Activated CD8-positive, alpha-beta T cell treated with anti-CD3 and anti-CD28 coated beads, Interleukin-2, amount 10 ng/mL, durations not matched to agents 7 days and 5 days (primary cell): ENCODE results near the gene BAZ1A. TPM values are rescaled to one million over a fixed set of nuclear protein-coding genes. Genes with fewer than 3 reads are reported as not detected.
A peak's percentile ranks its signal among the peaks of the same experiment; 100 is the strongest.
"Not testable (repeated sequence)": the region's sequence is repeated elsewhere in the genome, so short reads cannot be mapped to it uniquely, and the experiment has no call there.

ENCODE experiments used
- ATAC-seq: fragments of 150-1000 bp; cut with Tn5 transposase; one replicate; pipeline ENCODE4 v1.10.0; 2021; ENCODE audit warnings: moderate library complexity
- CTCF ChIA-PET: fragments of 350-600 bp; sonication (Branson Sonifier 250); formaldehyde crosslinking; loops from one replicate; lab custom pipeline; 2021; ENCODE audit warnings: antibody characterized with exemption; lab: Charles Lee
- POLR2A ChIA-PET: fragments of 350-600 bp; sonication (Branson Sonifier 250); formaldehyde crosslinking; loops from one replicate; lab custom pipeline; 2021; ENCODE audit warnings: antibody characterized with exemption; lab: Charles Lee
- DNase-seq: peaks from one replicate; pipeline ENCODE4 v3.0.0-alpha.2; 2020
- H3K27ac Mint-ChIP-seq: one replicate; pipeline ENCODE4 v1.8.0; 2021; ENCODE audit warnings: mild to moderate bottlenecking, mixed read lengths
- H3K27me3 Mint-ChIP-seq: one replicate; pipeline ENCODE4 v1.8.0; 2021; ENCODE audit warnings: low read depth, mixed read lengths
- H3K36me3 Mint-ChIP-seq: one replicate; pipeline ENCODE4 v1.8.0; 2021; ENCODE audit warnings: low read depth, mixed read lengths
- H3K4me1 Mint-ChIP-seq: one replicate; pipeline ENCODE4 v1.8.0; 2021; ENCODE audit warnings: low read depth, mixed read lengths
- H3K4me3 Mint-ChIP-seq: one replicate; pipeline ENCODE4 v1.8.0; 2021; ENCODE audit warnings: mild to moderate bottlenecking, mixed read lengths
- H3K9me3 Mint-ChIP-seq: one replicate; pipeline ENCODE4 v1.8.0; 2022; ENCODE audit warnings: mixed read lengths; ENCODE audit not compliant: insufficient read depth
- total RNA-seq, 2 experiments: library from RNA; stranded (reverse); gene quantifications; one replicate each; pipeline ENCODE4 v1.2.3, GENCODE V29; 2021

The BAZ1A gene
- total RNA-seq, 2 experiments from 2014 or later = 52.7 to 54.2 TPM

GRCh38 chr14:34806257-34806656, 68.9 kb downstream of the BAZ1A start:
- Mint-ChIP-seq H3K4me3 (no peak overlapping the region), H3K27me3 (no peaks in the 10 kb centered on the region), H3K27ac (no peak overlapping the region), H3K4me1 (peaks cover 3% of the 10 kb centered on the region), H3K36me3 (peaks cover 62% of the 10 kb centered on the region), H3K9me3 (peaks cover 11% of the 10 kb centered on the region)
- POLR2A ChIA-PET = no interaction called here
- no peak for DNase-seq
- CTCF ChIA-PET = no interaction called here
- ATAC-seq = no peak

GRCh38 chr14:34804933-34805332, 70.2 kb downstream of the BAZ1A start:
- H3K4me3 Mint-ChIP-seq = no peak overlapping the region
- peaks cover 71% of the 10 kb centered on the region for H3K36me3 Mint-ChIP-seq
- CTCF ChIA-PET = no interaction called here
- ATAC-seq = no peak
- H3K4me1 Mint-ChIP-seq = peaks cover 1% of the 10 kb centered on the region
- no peak overlapping the region for H3K27ac Mint-ChIP-seq
- POLR2A ChIA-PET = no interaction called here
- peaks cover 11% of the 10 kb centered on the region for H3K9me3 Mint-ChIP-seq
- no peaks in the 10 kb centered on the region for H3K27me3 Mint-ChIP-seq
- no peak for DNase-seq

- ATAC-seq, DNase-seq, POLR2A ChIA-PET, H3K9me3 Mint-ChIP-seq, H3K27ac Mint-ChIP-seq, H3K4me3 Mint-ChIP-seq, H3K27me3 Mint-ChIP-seq, H3K4me1 Mint-ChIP-seq: not testable (repeated sequence)
- peaks cover 62% of the 10 kb centered on the region for H3K36me3 Mint-ChIP-seq
- CTCF ChIA-PET = interaction anchor here (1.4 kb wide), 1 partner anchor 13 kb away, joined by 4 read pairs; no protein-coding TSS in a partner anchor
These were observed 76.3 kb downstream of the BAZ1A start for GRCh38 chr14:34798861-34799260.

GRCh38 chr14:34797747-34798583, 77.2 kb downstream of the BAZ1A start:
- Mint-ChIP-seq H3K27ac (no peak overlapping the region), H3K36me3 (peaks cover 59% of the 10 kb centered on the region), H3K9me3 (no peaks in the 10 kb centered on the region), H3K4me1 (no peaks in the 10 kb centered on the region), H3K4me3 (no peak overlapping the region), H3K27me3 (no peaks in the 10 kb centered on the region)
- ATAC-seq = no peak
- ChIA-PET POLR2A (no interaction called here), CTCF (no interaction called here)
- no peak for DNase-seq

DNA sequence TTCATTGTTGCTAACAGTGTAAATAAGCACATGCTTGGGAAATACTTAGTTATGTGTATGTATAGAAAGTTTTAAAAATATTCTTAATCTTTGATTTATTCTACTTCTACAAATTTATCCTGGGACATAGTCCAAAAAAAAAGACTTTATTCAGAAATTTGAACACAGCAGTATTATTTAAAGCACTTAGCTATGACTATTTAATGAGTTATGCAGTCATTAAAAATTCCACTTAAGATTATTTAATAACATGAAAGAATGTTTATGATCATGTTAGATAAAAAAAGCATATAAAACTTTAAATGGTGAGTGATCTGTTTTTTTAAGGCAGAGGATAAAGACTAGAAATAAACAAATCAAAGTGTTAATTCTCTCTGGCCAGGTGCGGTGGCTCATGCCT, 78.3 kb downstream of the BAZ1A start:
- H3K27me3 Mint-ChIP-seq = no peaks in the 10 kb centered on the region
- CTCF ChIA-PET = no interaction called here
- peaks cover 56% of the 10 kb centered on the region for H3K36me3 Mint-ChIP-seq
- H3K4me1 Mint-ChIP-seq = no peaks in the 10 kb centered on the region
- H3K4me3 Mint-ChIP-seq = no peak overlapping the region
- POLR2A ChIA-PET = no interaction called here
- H3K9me3 Mint-ChIP-seq = no peaks in the 10 kb centered on the region
- ATAC-seq (no peak), DNase-seq (no peak)
- no peak overlapping the region for H3K27ac Mint-ChIP-seq

DNA sequence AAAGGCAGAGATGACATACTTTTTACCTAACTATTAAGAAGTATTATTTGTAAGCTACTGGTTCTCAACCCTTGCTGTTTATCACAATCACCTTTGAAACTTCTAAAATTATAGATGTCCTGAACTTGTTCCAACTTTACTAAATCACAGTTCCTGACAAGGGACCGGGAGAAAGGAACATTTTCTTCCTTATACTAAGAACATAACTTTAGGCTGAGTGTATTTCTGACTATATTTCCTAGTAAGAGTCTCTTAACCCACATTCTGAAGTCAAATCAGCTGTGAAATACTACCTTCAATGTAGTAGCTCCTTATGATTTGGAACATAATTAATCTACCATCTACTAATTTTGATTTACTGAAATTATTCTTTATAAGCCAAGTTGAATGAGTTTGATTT, 80.2 kb downstream of the BAZ1A start:
- DNase-seq (no peak), ATAC-seq (no peak)
- no peaks in the 10 kb centered on the region for H3K9me3 Mint-ChIP-seq
- H3K4me1 Mint-ChIP-seq = no peaks in the 10 kb centered on the region
- ChIA-PET CTCF (no interaction called here), POLR2A (no interaction called here)
- H3K27ac Mint-ChIP-seq = no peak overlapping the region
- H3K36me3 Mint-ChIP-seq = peaks cover 54% of the 10 kb centered on the region
- no peaks in the 10 kb centered on the region for H3K27me3 Mint-ChIP-seq
- no peak overlapping the region for H3K4me3 Mint-ChIP-seq

DNA sequence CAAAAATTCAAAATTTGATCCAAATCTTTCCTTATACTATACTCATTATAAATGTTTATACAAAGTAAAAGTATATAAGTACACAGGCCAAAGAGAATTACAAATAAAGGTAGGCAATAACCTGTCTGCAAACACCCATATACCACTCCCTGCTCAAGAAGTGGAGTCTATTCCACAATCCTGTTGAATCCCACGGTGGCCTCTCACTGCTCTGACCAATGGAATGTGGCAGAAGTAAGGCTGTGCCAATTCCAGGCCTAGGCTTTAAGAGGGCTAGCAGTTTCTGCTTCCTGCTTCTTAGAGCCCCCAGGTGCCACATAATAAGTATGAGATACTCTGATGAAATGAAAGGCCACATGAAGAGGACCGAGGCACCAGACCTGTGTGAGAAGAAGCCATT, 80.9 kb downstream of the BAZ1A start:
- Mint-ChIP-seq H3K27me3 (no peaks in the 10 kb centered on the region), H3K36me3 (peaks cover 53% of the 10 kb centered on the region), H3K9me3 (no peaks in the 10 kb centered on the region), H3K4me1 (no peaks in the 10 kb centered on the region), H3K27ac (no peak overlapping the region), H3K4me3 (no peak overlapping the region)
- ATAC-seq = no peak
- DNase-seq = no peak
- ChIA-PET CTCF (no interaction called here), POLR2A (no interaction called here)

GRCh38 chr14:34792598-34792997, 82.6 kb downstream of the BAZ1A start:
- H3K36me3 Mint-ChIP-seq = peaks cover 48% of the 10 kb centered on the region
- ChIA-PET CTCF (no interaction called here), POLR2A (no interaction called here)
- ATAC-seq (no peak), DNase-seq (no peak)
- H3K4me3 Mint-ChIP-seq = no peak overlapping the region
- no peaks in the 10 kb centered on the region for H3K9me3 Mint-ChIP-seq
- H3K27ac Mint-ChIP-seq = no peak overlapping the region
- no peaks in the 10 kb centered on the region for H3K27me3 Mint-ChIP-seq
- no peaks in the 10 kb centered on the region for H3K4me1 Mint-ChIP-seq

DNA sequence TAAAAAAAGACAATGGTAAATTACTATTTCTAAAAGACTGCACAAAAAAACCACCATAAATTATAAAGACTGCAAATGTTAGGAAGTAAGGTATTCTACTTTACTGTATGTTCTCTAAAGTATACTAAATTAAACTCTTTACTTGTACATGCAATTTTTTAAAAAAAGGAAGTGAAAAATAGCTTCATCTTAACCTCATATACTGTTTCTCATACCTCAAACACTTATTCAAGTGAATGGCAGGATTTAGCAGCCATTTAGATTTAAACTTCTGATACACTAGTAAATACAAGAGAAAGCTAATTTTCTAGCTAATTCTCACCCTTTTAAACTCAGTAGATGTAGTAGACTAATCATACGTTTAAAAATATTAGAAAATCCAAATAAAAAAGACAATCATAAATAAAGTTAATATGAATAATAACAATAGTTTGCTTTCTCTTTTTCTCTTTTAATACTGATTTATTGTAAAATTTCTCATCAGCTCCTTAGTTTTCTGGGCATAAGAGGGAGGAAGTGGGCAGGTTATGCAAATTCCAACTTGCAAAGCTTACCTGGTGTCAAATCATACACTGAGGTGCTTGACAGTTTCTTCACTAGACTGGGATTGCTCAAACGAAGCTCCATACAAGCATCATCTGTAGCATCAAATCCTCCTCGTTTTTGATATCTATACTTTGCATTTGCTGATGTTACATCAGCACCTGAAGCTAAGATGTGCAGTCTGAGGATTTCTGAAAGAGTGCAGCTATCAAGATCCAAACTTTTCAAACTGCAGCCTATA, 89.7 kb downstream of the BAZ1A start:
- no peak for ATAC-seq
- H3K9me3 Mint-ChIP-seq = no peaks in the 10 kb centered on the region
- no peak overlapping the region for H3K27ac Mint-ChIP-seq
- no peak overlapping the region for H3K4me3 Mint-ChIP-seq
- CTCF ChIA-PET = interaction anchor here (1.4 kb wide), 2 partner anchors 14 to 62 kb away, joined by 4 to 5 read pairs; no protein-coding TSS in a partner anchor
- no peak for DNase-seq
- peaks cover 59% of the 10 kb centered on the region for H3K36me3 Mint-ChIP-seq
- no peaks in the 10 kb centered on the region for H3K4me1 Mint-ChIP-seq
- H3K27me3 Mint-ChIP-seq = no peaks in the 10 kb centered on the region
- POLR2A ChIA-PET = interaction anchor here (1.0 kb wide), 1 partner anchor 89 kb away, joined by 3 read pairs; the partner anchor contains the start of gene BAZ1A

DNA sequence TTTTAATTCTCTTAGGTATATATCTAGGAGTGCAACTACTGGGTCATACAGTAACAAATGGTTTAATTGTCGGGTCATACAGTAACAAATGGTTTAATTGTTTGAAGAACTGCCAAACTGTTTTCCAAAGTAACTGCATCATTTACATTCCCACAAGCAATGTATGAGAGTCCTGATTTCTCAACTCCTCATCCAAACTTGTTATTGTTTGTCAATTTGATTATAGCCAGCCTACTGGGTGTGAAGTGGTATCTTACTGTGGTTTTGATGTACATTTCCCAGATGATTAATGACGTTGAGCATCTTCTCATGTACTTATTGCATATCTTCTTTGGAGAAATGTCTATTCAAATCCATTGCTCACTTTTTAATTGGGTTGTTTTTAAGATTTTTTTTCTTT, 93.1 kb downstream of the BAZ1A start:
- no peak overlapping the region for H3K4me3 Mint-ChIP-seq
- H3K9me3 Mint-ChIP-seq = no peaks in the 10 kb centered on the region
- H3K36me3 Mint-ChIP-seq = peaks cover 55% of the 10 kb centered on the region
- H3K27ac Mint-ChIP-seq = no peak overlapping the region
- POLR2A ChIA-PET = no interaction called here
- no peak for DNase-seq
- H3K27me3 Mint-ChIP-seq = no peaks in the 10 kb centered on the region
- no peak for ATAC-seq
- H3K4me1 Mint-ChIP-seq = no peaks in the 10 kb centered on the region
- CTCF ChIA-PET = no interaction called here

DNA sequence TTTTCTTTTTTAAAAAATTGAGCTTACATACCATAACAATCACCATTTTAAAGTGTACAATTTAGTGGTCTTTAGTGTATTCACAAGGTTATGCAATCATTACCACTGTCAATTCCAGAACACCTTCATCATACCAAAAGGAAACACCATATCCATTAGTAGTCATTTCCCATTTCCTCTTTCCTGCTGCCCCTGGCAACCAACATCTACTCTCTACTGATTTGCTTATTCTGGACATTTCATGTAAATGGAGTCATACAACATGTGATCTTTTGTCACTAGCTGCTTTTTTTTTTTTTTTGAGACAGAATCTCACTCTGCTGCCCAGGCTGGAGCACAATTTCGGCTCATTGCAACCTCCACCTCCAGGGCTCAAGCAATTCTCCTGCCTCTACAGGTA, 93.9 kb downstream of the BAZ1A start:
- no peak overlapping the region for H3K27ac Mint-ChIP-seq
- CTCF ChIA-PET = interaction anchor here (1.0 kb wide), 1 partner anchor 10 kb away, joined by 3 read pairs; no protein-coding TSS in a partner anchor
- DNase-seq = no peak

DNA sequence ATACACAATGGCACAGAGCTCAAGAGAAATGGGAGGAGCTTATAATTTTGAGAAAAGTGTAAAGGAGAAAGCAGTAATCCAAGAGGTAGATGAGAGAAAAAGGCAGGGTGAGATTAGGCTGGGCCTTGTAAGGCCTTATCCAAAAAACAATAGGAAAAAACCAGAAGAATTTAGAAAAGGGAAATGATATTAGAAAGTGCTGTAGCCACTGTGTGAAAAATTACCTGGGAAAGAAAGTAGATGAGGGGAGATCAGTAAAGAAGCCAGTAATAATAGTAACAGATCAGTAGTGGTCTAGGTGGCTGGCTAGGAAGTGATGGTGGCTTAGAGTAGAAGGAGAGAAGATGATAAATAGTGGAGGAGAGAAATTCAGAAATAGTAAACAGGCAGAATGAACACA, 94.5 kb downstream of the BAZ1A start:
- no peaks in the 10 kb centered on the region for H3K4me1 Mint-ChIP-seq
- ATAC-seq (no peak), DNase-seq (no peak)
- H3K4me3 Mint-ChIP-seq = no peak overlapping the region
- POLR2A ChIA-PET = interaction anchor here (0.8 to 1.7 kb wide), 2 partner anchors 21 to 92 kb away, joined by 3 to 5 read pairs; no protein-coding TSS in a partner anchor
- peak overlapping the region; percentile 1 for H3K27ac Mint-ChIP-seq
- H3K27me3 Mint-ChIP-seq = no peaks in the 10 kb centered on the region
- CTCF ChIA-PET = interaction anchor here (1.0 to 1.1 kb wide), 2 partner anchors 10 to 108 kb away, joined by 3 to 4 read pairs; no protein-coding TSS in a partner anchor
- H3K36me3 Mint-ChIP-seq = peaks cover 59% of the 10 kb centered on the region
- no peaks in the 10 kb centered on the region for H3K9me3 Mint-ChIP-seq

More for the DNA sequence above, 93.9 kb downstream of the BAZ1A start:
- POLR2A ChIA-PET = interaction anchor here (1.7 kb wide), 1 partner anchor 92 kb away, joined by 5 read pairs; no protein-coding TSS in a partner anchor
- Mint-ChIP-seq H3K27me3 (no peaks in the 10 kb centered on the region), H3K9me3 (no peaks in the 10 kb centered on the region), H3K4me1 (no peaks in the 10 kb centered on the region), H3K4me3 (no peak overlapping the region), H3K36me3 (peaks cover 56% of the 10 kb centered on the region)
- ATAC-seq = no peak
